Suprapubic skin (tissue), 3 donors: ENCODE results near the gene PALMD.

ENCODE experiments used
- CTCF ChIP-seq, 2 donors: fragments of 200-600 bp in 1 of 2; fragments of 450-650 bp in 1 of 2; sonication (generic) in 1 of 2; IDR thresholded peaks; one replicate each; pipeline ENCODE4 v1.5.1; 2016 to 2019; ENCODE audit warnings: antibody characterized with exemption in 2 of 2, mild to moderate bottlenecking in 1 of 2, moderate library complexity in 1 of 2
- EP300 ChIP-seq: sonication (generic); formaldehyde crosslinking; IDR thresholded peaks from one replicate; pipeline ENCODE4 v1.6.1; 2017; ENCODE audit warnings: antibody characterized with exemption
- POLR2A ChIP-seq, 2 donors: fragments of 450-650 bp; IDR thresholded peaks; one replicate each; pipeline ENCODE4 v1.6.1; 2017; ENCODE audit warnings: antibody characterized with exemption in 2 of 2, mild to moderate bottlenecking in 2 of 2, moderate library complexity in 2 of 2

GRCh38 chr1:99740141-99740540 lies 94.2 kb downstream of the PALMD start:
- TF ChIP-seq POLR2A (IDR thresholded peaks at IDR 0.05) (no peak), CTCF (IDR thresholded peaks at IDR 0.05) (no peak), EP300 (no peak)
